Esophagus muscularis mucosa (tissue), 3 donors: ENCODE measurements around the gene RHOV.

Source experiments
- POLR2A ChIP-seq: fragments of 450-650 bp; IDR thresholded peaks from one replicate; pipeline ENCODE4 v1.6.1; 2017; ENCODE audit warnings: antibody characterized with exemption, moderate library complexity, mild to moderate bottlenecking, low read depth
- TF ChIP-seq, protein P1 (sequence below), 3 experiments: fragments of 200-600 bp in 2 of 3; fragments of 450-650 bp in 1 of 3; sonication (generic) in 2 of 3; IDR thresholded peaks; one replicate each; pipeline ENCODE4 v1.5.1; 2017 to 2019; ENCODE audit warnings: antibody characterized with exemption in 3 of 3, mild to moderate bottlenecking in 2 of 3, moderate library complexity in 1 of 3

DNA sequence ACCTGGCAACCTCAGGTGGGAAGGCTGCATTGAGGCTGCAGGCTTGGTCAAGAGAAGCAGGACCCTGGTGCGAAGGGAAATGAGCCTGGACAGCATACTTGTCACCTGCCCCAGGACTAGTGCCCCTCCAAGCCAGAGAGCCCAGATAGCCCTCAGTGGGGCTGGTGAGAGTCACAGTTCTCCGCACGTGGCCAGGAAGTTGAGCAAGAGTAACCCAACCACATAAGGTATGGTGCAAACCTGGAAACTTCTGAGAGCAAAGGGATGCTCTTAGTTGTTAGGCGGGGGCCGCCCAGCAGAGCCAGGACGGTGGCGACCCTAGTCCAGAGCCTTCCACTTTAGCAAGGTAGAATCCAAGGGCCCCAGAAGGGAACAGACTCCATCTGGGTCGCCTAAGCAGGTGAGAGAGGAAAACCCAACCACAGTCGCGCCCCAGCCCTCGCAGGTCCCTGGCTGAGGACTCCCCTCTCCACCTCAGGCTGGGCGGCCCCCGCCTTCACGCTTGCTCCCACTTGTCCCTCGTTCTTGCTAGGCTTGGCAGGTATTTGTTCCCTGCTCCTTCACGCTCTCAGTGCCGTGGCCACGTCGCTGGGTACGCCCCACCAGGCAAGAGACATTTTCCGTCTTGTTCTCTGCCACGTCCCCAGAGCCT lies 19.1 kb upstream of the RHOV start:
- TF ChIP-seq, protein P1, sequence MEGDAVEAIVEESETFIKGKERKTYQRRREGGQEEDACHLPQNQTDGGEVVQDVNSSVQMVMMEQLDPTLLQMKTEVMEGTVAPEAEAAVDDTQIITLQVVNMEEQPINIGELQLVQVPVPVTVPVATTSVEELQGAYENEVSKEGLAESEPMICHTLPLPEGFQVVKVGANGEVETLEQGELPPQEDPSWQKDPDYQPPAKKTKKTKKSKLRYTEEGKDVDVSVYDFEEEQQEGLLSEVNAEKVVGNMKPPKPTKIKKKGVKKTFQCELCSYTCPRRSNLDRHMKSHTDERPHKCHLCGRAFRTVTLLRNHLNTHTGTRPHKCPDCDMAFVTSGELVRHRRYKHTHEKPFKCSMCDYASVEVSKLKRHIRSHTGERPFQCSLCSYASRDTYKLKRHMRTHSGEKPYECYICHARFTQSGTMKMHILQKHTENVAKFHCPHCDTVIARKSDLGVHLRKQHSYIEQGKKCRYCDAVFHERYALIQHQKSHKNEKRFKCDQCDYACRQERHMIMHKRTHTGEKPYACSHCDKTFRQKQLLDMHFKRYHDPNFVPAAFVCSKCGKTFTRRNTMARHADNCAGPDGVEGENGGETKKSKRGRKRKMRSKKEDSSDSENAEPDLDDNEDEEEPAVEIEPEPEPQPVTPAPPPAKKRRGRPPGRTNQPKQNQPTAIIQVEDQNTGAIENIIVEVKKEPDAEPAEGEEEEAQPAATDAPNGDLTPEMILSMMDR (IDR thresholded peaks at IDR 0.05), result no peak
- TF ChIP-seq POLR2A, result no peak
